GM21423 (cell line): ENCODE data around the gene METTL18.

Experiments used
- ATAC-seq: cut with Tn5 transposase; IDR thresholded peaks from one replicate; pipeline ENCODE4 v1.9.1; 2021; ENCODE audit warnings: mild to moderate bottlenecking, moderate library complexity; ENCODE audit not compliant: unreplicated experiment

Gene METTL18

DNA sequence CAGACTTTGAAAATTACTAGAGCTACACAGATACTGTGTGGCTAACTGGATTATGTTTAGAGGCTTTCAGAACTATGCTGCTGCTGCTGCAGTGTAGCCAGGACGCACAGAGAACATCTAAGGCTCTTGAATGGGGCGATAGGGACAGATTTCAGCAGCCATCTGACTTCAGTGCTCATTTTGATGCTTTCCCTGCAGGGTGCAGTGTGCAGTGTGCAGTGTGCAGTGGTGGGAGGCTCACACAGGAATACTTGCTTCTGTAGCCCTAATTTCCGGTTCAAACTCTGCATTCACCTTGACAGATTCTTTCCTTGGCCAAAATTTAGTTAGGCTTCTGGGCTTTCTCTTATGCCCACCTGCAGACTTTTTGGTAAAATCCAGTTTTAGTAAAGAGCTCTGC lies 7.7 kb downstream of the METTL18 start:
- no peak for ATAC-seq

DNA sequence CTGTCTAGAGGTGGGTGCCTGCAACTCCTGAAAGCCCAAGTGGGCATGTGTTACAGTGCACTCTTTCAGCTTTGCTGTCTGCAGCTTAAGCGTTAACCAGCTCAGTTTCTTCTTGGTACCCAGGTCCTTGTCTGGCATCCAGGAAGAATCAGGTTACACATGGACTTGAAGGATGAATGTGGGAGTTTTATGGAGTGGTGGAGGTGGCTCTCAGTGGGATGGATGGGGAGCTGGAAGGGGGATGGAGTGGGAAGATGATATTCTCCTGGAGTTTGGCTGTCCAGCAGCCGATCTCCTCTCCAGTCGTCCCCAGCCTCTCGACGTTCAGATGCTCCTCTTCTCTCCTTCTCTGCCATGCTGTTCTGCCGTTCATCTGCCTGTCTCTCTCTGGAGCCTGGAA lies 9.4 kb downstream of the METTL18 start:
- ATAC-seq = no peak

- no peak for ATAC-seq
These were observed 10.6 kb downstream of the METTL18 start for GRCh38 chr1:169784102-169784501.

DNA sequence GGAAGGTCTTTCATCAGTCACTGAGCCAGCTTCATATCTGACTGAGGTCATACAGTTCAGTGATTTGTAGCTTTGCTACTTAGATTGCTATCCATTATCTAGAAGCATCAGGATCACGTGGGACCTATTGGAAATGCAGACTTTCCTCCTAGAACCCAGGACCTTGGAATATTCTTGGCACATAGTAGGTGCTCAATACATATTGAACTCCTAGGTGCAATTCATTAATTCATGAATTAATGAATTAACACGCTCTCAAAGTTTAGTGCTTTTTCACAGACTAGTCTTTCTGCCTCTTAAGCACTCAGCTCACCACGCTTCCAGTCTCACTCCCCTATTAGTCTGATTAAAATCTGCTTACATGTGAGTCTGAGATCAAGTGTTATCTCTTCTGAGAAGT lies 12.1 kb downstream of the METTL18 start:
- ATAC-seq = no peak

GRCh38 chr1:169779970-169780369 lies 14.7 kb downstream of the METTL18 start:
- ATAC-seq = no peak

DNA sequence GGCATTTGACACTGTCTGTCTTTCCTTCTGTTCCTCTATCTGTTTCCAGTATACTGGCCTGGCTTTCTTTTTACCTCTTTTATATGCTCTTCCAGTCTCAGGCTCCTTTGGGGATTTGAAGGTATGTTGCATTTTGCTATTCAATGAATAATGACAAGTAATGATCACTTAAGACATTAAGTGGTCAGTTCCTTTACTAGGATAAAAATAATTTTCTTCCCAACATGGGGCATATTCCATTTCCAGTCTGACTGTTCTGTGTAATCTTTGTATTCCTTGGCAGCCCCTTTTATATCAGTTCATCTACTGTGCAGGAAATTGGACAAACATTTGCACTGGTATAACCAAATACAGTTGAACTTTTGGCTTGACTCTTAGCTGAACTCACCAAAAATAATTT lies 15.6 kb downstream of the METTL18 start:
- no peak for ATAC-seq

DNA sequence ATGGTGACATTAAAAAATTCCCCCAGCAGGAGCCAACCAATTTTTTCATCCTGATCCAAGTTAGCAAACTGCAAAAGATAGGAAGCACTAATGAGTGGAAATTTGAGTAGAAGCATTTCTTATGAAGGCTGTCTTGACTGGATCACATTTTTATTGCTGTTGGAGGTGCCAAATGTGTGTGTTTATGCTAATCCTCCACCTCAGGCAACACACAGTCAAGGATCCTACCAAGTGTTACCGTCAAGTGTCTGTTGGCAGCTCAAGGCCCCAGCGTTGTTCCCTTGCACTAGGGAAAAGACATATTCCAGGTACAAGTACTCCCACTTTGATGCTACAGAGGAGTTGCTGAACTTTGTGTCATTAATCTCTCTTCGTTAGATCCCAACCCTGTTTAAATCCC lies 18.3 kb downstream of the METTL18 start:
- ATAC-seq = no peak

GRCh38 chr1:169768161-169768560 lies 26.5 kb downstream of the METTL18 start:
- ATAC-seq = no peak

- ATAC-seq = no peak
These were observed 29.0 kb downstream of the METTL18 start for GRCh38 chr1:169765580-169766331.

GRCh38 chr1:169764919-169765318 lies 29.8 kb downstream of the METTL18 start:
- ATAC-seq = no peak

GRCh38 chr1:169762699-169763098 lies 32.0 kb downstream of the METTL18 start:
- no peak for ATAC-seq

DNA sequence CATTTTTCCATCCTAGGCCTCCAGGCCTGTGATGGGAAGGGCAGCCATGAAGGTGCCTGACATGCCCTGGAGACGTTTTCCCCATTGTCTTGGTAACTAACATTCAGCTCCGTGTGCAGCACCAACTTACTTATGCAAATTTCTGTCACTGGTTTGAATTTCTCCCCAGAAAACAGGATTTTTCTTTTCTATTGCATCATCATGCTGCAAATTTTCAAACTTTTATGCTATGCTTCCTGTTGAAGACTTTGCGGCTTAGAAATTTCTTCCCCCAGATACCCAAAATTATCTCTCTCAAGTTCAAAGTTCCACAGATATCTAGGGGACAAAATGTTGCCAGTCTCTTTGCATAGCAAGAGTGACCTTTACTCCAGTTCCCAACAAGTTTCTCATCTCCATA lies 35.7 kb downstream of the METTL18 start:
- no peak for ATAC-seq

- ATAC-seq = no peak
These were observed 41.2 kb downstream of the METTL18 start for GRCh38 chr1:169753549-169753948.

- no peak for ATAC-seq
These were observed 44.7 kb downstream of the METTL18 start for GRCh38 chr1:169750041-169750440.

DNA sequence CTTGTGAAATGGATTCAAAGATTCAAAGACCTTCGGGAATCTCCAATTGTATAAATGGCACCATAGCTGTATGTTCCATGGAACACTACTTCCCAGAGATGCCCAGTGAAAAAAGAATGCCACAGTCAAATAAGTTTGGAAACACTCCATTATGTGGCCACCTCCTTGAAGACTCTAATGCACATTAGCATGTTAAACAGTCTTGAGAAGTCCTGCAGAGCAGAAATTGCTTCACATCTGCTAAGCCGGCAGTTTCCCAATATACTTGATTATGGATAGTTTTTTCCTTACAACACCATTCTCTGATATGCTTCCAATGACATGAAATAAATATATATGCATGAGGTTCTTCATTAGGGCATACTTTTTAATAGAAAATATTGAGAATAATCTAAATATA lies 48.2 kb downstream of the METTL18 start:
- no peak for ATAC-seq

DNA sequence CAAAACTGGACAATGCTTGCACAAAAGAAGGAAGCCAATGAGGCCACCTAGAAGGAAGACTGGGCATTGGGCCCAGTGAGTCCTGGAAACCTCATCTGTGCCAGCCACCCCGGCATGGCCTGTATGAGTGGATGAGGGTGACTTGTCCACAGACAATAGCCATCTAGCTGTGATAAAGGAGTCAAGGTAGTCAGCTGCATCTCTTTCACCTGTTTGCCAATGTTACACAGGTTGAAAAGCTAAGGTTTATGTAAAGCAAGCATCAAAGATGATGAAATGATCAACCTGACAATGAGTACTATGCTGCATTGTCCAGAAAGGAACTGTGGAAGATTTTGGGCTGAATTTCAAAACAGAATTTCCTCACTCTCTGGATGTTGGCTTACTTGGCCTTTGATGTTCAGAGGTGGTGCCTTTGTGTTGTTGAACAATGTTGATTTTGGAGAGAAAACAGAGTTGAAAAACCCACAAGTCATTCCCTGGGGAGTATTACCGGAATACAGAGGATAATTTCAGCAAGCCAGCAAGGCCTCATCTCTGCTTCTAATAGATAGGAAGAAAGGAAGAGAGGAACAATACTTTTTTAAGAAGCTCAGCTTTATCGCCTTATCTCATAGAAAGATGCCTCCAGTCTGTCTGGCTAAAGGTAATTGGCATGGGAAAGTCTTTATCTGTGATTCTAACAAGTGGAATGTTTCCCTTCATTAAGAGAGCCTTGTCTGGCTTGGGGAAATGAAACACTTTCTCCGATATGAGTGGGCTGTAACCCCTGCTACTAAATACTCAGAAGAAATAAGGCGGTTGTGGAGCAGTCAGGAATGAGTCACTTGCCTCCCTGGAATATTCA lies 49.5 kb downstream of the METTL18 start:
- no peak for ATAC-seq
